PFSK-1 (cell line): ENCODE measurements around the gene LRBA.

Experiments used
- FOXP2 ChIP-seq: optimal IDR thresholded peaks from 2 replicates; pipeline ENCODE3; 2011; ENCODE audit warnings: borderline replicate concordance, control low read depth, inconsistent platforms; ENCODE audit not compliant: insufficient read depth; ENCODE audit errors: extremely low read length, extremely low read depth
- POLR2AphosphoS5 ChIP-seq: IDR thresholded peaks from 2 replicates; pipeline ENCODE4 v1.6.1; 2012; ENCODE audit warnings: low read depth, mild to moderate bottlenecking, control low read depth, low read length, moderate library complexity
- TAF1 ChIP-seq: IDR thresholded peaks from 2 replicates; pipeline ENCODE4 v1.6.1; 2012; ENCODE audit warnings: low read length, control low read depth, borderline replicate concordance; ENCODE audit not compliant: insufficient read depth
- TF ChIP-seq, protein P1 (sequence below), 2 experiments: IDR thresholded peaks; 2 replicates each; pipeline versions ENCODE4 v1.6.1 to v1.8.0; 2011 to 2012; ENCODE audit warnings: low read depth in 2 of 2, low read length in 2 of 2, control low read depth in 1 of 2, inconsistent platforms in 1 of 2, mild to moderate bottlenecking in 1 of 2, moderate library complexity in 1 of 2; ENCODE audit not compliant: insufficient read depth in 1 of 2

DNA sequence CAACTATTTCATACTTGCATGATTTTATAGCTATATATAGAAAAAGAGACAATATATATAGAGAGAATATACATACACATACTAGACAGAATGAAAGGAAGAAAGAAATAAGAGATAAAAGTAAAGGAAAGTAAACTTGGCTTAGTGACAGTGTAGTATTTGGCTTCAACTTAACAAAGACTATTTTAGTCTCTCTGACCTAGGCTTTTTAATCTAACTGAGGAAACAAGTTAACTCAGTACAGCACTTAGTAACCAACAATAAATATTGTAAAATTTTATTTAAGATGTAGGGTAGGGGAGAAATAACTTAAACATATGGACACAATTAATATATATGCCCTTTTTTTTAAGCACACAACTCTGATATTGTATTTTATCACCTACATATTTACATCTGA is 682.1 kb downstream of the LRBA start:
- no peak for TF ChIP-seq POLR2AphosphoS5
- no peak for TF ChIP-seq TAF1
- TF ChIP-seq, protein P1, sequence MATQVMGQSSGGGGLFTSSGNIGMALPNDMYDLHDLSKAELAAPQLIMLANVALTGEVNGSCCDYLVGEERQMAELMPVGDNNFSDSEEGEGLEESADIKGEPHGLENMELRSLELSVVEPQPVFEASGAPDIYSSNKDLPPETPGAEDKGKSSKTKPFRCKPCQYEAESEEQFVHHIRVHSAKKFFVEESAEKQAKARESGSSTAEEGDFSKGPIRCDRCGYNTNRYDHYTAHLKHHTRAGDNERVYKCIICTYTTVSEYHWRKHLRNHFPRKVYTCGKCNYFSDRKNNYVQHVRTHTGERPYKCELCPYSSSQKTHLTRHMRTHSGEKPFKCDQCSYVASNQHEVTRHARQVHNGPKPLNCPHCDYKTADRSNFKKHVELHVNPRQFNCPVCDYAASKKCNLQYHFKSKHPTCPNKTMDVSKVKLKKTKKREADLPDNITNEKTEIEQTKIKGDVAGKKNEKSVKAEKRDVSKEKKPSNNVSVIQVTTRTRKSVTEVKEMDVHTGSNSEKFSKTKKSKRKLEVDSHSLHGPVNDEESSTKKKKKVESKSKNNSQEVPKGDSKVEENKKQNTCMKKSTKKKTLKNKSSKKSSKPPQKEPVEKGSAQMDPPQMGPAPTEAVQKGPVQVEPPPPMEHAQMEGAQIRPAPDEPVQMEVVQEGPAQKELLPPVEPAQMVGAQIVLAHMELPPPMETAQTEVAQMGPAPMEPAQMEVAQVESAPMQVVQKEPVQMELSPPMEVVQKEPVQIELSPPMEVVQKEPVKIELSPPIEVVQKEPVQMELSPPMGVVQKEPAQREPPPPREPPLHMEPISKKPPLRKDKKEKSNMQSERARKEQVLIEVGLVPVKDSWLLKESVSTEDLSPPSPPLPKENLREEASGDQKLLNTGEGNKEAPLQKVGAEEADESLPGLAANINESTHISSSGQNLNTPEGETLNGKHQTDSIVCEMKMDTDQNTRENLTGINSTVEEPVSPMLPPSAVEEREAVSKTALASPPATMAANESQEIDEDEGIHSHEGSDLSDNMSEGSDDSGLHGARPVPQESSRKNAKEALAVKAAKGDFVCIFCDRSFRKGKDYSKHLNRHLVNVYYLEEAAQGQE (IDR thresholded peaks at IDR 0.05; ENCODE audit: insufficient read depth in 1 of 2, low read depth in 2 of 2, low read length in 2 of 2), result no peak
- TF ChIP-seq FOXP2, result no peak
